Right cardiac atrium (tissue), 5 donors: ENCODE results near the gene UBA7. TPM values are rescaled to one million over a fixed set of nuclear protein-coding genes. Genes with fewer than 3 reads are reported as not detected.

ENCODE experiments used
- ATAC-seq, 2 donors: fragments of 200-7000 bp; cut with Tn5 transposase; one replicate each; pipeline versions ENCODE4 v1.8.0 to v1.9.1; 2020; ENCODE audit warnings: moderate library complexity in 2 of 2, mild to moderate bottlenecking in 1 of 2
- DNase-seq, 3 donors: peaks; one replicate each; pipeline ENCODE4 v3.0.0-alpha.2; 2020
- H3K27ac ChIP-seq: one replicate; pipeline ENCODE4 v1.5.1; 2013; ENCODE audit warnings: mild to moderate bottlenecking, low read length, control low read depth, moderate library complexity
- H3K27me3 ChIP-seq: one replicate; pipeline ENCODE4 v1.6.1; 2013; ENCODE audit not compliant: control insufficient read depth, insufficient read depth
- H3K4me1 ChIP-seq: one replicate; pipeline ENCODE4 v1.6.1; 2013; ENCODE audit warnings: low read length; ENCODE audit not compliant: control insufficient read depth, insufficient read depth
- H3K4me3 ChIP-seq: one replicate; pipeline ENCODE4 v1.5.1; 2013; ENCODE audit warnings: low read length, control low read depth
- H3K9me3 ChIP-seq: one replicate; pipeline ENCODE4 v1.6.1; 2013; ENCODE audit warnings: low read length; ENCODE audit not compliant: control insufficient read depth
- WGBS: extraction: QIAGEN DNeasy Blood & Tissue Kit; methylation state at CpG from one replicate; pipeline ENCODE4 v1.1.7; 2013; 5-methylcytosine and 5-hydroxymethylcytosine counted together
- intact Hi-C, 4 donors: fragments of 100-400 bp; cut with DNase I; formaldehyde crosslinking; loops; one replicate each; pipeline versions ENCODE4 v1.11.0 to v1.14.0; 2022 to 2023
- long read RNA-seq, 4 donors: library from polyadenylated mRNA; unstranded; transcript quantifications; one replicate each; pipeline ENCODE4 v2.0.0, GENCODE V29; 2020 to 2021
- polyA plus RNA-seq: library from polyadenylated mRNA; stranded (reverse); fragments of 200-250 nt; gene quantifications from one replicate; pipeline ENCODE4 v1.2.3, GENCODE V29; 2013
- total RNA-seq, 4 donors: library from RNA; stranded (reverse); fragmentation: NEBNext Ultra II Directional; extraction: Animal tissue kit (Norgen Biotek cat#: 25700); gene quantifications; one replicate each; pipeline ENCODE4 v1.2.1, GENCODE V29; 2021
- donor health status: healthy with polysubstance abuse.
- donor health status: DM: no; HTN: yes; CAD: no.
- donor health status: DM: no; HTN: no; CAD: no.
- donor health status: DM: no; HTN: yes; CAD: no; lungs with severe emphysema.
- donor health status: DM: yes; HTN: yes; CAD: no.

UBA7 gene, protein sequence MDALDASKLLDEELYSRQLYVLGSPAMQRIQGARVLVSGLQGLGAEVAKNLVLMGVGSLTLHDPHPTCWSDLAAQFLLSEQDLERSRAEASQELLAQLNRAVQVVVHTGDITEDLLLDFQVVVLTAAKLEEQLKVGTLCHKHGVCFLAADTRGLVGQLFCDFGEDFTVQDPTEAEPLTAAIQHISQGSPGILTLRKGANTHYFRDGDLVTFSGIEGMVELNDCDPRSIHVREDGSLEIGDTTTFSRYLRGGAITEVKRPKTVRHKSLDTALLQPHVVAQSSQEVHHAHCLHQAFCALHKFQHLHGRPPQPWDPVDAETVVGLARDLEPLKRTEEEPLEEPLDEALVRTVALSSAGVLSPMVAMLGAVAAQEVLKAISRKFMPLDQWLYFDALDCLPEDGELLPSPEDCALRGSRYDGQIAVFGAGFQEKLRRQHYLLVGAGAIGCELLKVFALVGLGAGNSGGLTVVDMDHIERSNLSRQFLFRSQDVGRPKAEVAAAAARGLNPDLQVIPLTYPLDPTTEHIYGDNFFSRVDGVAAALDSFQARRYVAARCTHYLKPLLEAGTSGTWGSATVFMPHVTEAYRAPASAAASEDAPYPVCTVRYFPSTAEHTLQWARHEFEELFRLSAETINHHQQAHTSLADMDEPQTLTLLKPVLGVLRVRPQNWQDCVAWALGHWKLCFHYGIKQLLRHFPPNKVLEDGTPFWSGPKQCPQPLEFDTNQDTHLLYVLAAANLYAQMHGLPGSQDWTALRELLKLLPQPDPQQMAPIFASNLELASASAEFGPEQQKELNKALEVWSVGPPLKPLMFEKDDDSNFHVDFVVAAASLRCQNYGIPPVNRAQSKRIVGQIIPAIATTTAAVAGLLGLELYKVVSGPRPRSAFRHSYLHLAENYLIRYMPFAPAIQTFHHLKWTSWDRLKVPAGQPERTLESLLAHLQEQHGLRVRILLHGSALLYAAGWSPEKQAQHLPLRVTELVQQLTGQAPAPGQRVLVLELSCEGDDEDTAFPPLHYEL
- total RNA-seq (10 to 100 TPM; 25.5 to 40.5 (median 38.2) TPM), polyA plus RNA-seq (25.1 TPM)
- long read RNA-seq, donor 1, partial matches to known transcripts, result 14 of 30 reads
- long read RNA-seq, donor 1, other reads (novel, unspliced or antisense), result 13 of 30 reads
- long read RNA-seq, donor 2, transcript UBA7-201 (24 exons, 3,299 nt), result major isoform, 5 of 17 reads
- long read RNA-seq, donor 2, partial matches to known transcripts, result 2 of 17 reads
- long read RNA-seq, donor 2, other reads (novel, unspliced or antisense), result 10 of 17 reads
- long read RNA-seq, donor 3, partial matches to known transcripts, result 11 of 32 reads
- long read RNA-seq, donor 3, other reads (novel, unspliced or antisense), result 17 of 32 reads
- long read RNA-seq, donor 4, partial matches to known transcripts, result 3 of 22 reads
- long read RNA-seq, donor 4, other reads (novel, unspliced or antisense), result 15 of 22 reads

GRCh38 chr3:49813497-49814174 lies at the start of gene UBA7:
Gene UBA7 (minus strand): TSS chr3:49813953. CDS start chr3:49813787, 166 bp downstream.
- peak; percentile 91 to 93 for ATAC-seq
- Histone ChIP-seq H3K4me3 (peak within 1 kb of the TSS; percentile 49), H3K27me3 (no peaks in the 10 kb centered on the region), H3K27ac (peak within 1 kb of the TSS; percentile 91), H3K9me3 (no peaks in the 10 kb centered on the region), H3K4me1 (peaks cover 10% of the 10 kb centered on the region)
- 7% methylated on average over 9 of the region's 9 CpGs for WGBS
- DNase-seq, result peak; percentile 48 to 83 (median 74)
- intact Hi-C loops, result no loop called here

DNA sequence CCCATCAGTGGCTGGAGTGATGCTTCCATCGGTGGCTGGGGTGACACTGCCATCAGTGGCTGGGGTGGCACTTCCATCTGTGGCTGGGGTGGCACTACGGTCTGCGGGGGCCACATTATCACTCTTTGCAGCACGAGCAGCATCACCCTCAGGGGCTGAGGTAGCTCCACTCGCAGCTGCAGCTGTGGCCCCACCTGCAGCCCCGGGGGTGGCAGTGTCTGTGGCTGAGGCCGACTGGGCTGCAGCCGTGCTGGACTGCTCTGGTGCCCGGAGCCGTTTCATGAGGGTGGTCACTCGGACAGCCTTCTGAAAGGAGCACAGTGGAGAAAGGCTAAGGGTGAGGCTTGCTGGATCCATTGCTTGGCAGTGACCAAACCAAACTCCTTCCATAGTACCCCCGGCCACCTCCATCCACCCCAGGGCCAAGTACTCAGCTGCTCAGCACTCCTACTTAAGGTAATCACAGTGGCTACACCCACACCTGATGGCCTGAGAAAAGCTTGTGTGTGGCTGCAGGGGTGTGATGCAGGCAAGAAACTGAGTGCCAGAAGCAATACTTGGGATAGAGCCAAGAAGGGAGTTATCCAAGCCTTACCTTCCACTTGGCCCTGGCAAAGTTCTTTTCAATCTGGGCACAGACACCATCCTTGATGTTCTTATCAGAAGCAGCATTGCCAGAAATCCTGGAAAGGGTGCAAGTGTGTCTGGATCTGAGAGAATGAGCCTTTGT lies 46.0 kb upstream of the UBA7 start:
- H3K27ac ChIP-seq, result no peak overlapping the region
- DNase-seq (peak in 1 of 3 donors; percentile 7), ATAC-seq (no peak)
- no peaks in the 10 kb centered on the region for H3K4me1 ChIP-seq
- H3K4me3 ChIP-seq, result no peak overlapping the region
- no peaks in the 10 kb centered on the region for H3K9me3 ChIP-seq
- intact Hi-C loops, result no loop called here
- no peaks in the 10 kb centered on the region for H3K27me3 ChIP-seq
- WGBS, result 83% methylated on average over 12 of the region's 12 CpGs

DNA sequence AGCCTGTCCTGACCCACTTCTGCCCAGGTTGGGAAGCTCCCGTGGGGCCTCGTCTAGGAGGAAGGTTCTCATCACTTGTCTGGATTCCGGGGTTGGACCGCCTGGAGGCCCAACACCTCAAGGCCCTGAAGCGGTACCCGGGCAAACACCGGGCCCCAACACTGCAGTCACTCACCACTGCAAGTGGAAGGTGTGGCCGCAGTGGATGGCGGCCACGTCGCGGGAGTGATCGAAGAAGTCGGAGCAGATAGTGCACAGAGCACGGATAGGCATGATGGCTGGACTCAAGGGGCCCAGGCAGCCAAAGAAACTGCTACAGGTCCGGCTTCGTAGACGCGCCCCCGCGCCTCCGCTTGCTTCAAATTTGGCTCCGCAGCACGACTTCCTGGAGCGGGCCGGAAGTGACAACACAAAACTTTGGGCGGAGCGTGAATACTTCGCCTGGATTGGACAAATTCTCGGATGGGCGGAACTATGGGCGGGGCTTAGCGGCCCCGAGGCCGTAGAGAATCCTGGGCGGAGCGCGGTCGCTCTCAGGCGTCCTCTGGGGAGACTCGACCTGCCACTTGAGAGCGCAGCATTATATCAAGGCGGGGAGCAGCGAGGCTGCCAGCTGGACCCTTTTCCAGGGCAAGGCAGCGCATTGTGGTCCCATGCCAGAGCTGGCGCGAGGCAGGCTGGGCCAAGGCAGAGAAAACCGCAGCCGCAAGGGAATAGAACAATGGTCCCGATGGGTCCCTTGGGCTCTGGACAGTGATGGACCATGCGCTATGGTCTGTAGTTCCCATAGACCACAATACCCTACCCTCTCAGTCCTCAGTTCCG lies 42.6 kb upstream of the UBA7 start, which contains the start of gene TRAIP:
Gene TRAIP (minus strand): TSS at position 384 of the 825 bp plus-strand sequence. CDS start 111 bp downstream, at position 273.
- peak; percentile 94 to 97 (median 97) for DNase-seq
- no peaks in the 10 kb centered on the region for H3K9me3 ChIP-seq
- ATAC-seq, result peak; percentile 98 to 99
- no peaks in the 10 kb centered on the region for H3K27me3 ChIP-seq
- intact Hi-C loops, result no loop called here
- H3K27ac ChIP-seq, result peak within 1 kb of the TSS; percentile 82
- peak within 1 kb of the TSS; percentile 46 for H3K4me3 ChIP-seq
- no peaks in the 10 kb centered on the region for H3K4me1 ChIP-seq
- 2% methylated on average over 52 of the region's 52 CpGs for WGBS

DNA sequence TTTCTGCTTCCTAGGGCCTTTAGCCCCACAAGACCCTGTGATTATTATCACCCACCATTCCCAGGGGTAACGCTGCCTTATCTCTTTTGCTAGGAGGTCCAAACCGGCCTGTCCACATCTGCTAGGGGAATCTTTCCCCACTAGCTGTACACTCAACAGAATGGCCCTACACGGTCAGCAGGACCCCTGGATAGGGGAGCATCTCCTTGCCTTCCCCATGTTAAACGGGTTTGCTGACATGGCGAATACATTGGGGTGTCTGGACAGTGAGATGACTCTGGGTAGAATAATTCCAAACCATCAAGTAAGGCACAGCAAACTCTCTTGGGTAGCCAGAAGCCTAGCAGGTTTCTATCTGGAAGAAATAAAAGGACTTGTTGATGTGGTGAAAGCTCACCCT lies 41.9 kb upstream of the UBA7 start:
- no peak overlapping the region for H3K27ac ChIP-seq
- no peak for DNase-seq
- H3K4me3 ChIP-seq, result peak overlapping the region; percentile 46
- H3K27me3 ChIP-seq, result no peaks in the 10 kb centered on the region
- no peaks in the 10 kb centered on the region for H3K9me3 ChIP-seq
- H3K4me1 ChIP-seq, result no peaks in the 10 kb centered on the region
- intact Hi-C loops, result no loop called here
- 49% methylated on average over 5 of the region's 5 CpGs for WGBS
- ATAC-seq, result no peak

DNA sequence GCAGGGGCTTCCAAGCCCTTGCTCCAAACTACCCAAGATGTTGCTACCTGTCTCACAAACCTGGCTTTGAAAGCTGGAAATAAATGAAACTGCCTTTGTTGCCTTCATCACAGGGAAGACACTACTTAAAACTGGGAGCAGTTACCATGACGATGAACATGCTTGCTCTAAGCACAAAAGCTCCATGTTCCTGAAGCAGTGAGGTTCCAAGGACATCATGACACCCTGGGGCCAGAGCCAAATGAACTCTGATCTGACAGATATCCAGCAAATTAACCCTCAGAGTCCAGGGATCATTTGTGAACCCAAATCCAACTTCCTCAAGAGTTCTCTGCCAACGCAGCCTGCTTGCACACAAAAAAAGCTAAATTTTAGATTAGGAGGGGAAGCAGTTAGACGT lies 31.9 kb upstream of the UBA7 start:
- Histone ChIP-seq H3K27ac (no peak overlapping the region), H3K9me3 (no peaks in the 10 kb centered on the region), H3K4me1 (no peaks in the 10 kb centered on the region), H3K27me3 (no peaks in the 10 kb centered on the region), H3K4me3 (no peak overlapping the region)
- DNase-seq (no peak), ATAC-seq (no peak)
- 82% methylated on average over 3 of the region's 3 CpGs for WGBS
- intact Hi-C loops, result no loop called here

- Histone ChIP-seq H3K27ac (no peak overlapping the region), H3K4me1 (peaks cover 1% of the 10 kb centered on the region), H3K27me3 (no peaks in the 10 kb centered on the region), H3K9me3 (no peaks in the 10 kb centered on the region), H3K4me3 (no peak overlapping the region)
- DNase-seq, result no peak
- no peak for ATAC-seq
- intact Hi-C loops, result loop anchor here in 2 of 4 donors (5.0 kb wide), 2 partner anchors 42 to 63 kb away; partner anchors contain the start of gene INKA1 (in 1 of the 2)
- 89% methylated on average over 5 of the region's 5 CpGs for WGBS
These were observed 30.9 kb upstream of the UBA7 start for GRCh38 chr3:49844464-49845183.

DNA sequence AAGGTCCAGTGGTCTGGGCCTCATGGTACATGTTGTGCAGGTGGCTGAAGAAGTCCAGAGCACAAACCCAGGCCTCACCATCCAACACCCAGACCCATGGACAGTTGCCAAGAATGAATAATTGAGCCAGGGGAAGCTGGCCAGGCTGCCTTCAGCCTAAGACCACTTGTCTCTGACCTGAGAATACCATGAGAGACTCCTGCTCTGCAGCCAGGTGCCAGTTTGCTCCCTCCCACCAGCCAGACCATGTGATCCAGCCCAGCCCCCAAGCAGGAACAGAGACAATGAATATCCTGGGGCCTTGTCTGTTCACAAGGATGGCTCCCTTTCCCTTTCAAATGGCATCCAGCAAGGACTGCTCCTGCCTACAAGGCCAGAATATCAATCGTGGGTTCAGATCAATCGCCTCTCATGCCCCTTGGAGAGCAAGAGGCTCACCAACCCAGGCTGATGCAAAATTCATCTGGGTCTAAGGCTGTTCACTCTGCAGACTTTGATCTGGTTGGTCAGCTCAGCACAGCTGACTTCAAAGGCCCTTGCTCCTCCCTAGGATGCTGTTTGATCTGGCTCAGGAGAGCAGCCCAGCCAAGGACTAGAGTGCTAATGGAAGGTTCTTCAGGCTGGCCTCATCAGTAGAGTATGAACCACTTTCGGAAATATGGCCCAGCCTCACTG lies 29.2 kb upstream of the UBA7 start:
- ATAC-seq (no peak), DNase-seq (no peak)
- H3K4me1 ChIP-seq, result peaks cover 4% of the 10 kb centered on the region
- WGBS, result 93% methylated on average over 3 of the region's 3 CpGs
- intact Hi-C loops, result loop anchor here in 2 of 4 donors (5.0 kb wide), 2 partner anchors 41 to 64 kb away; partner anchors contain the start of gene INKA1 (in 1 of the 2)
- no peaks in the 10 kb centered on the region for H3K27me3 ChIP-seq
- no peak overlapping the region for H3K27ac ChIP-seq
- no peaks in the 10 kb centered on the region for H3K9me3 ChIP-seq
- H3K4me3 ChIP-seq, result no peak overlapping the region

DNA sequence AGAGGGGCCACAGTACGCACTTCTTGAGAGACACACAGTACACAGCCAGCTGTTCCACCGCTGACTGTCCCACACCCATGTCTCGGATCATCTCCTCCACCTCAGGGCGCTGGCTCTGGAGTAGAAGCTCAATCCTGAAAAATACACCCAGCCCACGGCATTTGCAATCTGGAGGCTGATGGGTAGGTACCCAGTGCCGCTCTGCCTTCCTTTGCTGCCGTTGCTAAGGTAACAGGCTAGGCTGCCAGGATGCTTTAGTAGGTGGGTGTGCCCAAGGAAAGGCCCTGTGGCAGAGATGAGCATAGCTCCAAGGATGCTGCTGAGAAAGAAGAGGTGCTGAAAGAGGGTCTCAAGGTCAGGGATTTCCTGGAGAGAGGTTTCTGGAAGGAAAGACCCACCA lies 28.1 kb upstream of the UBA7 start:
- 90% methylated on average over 7 of the region's 7 CpGs for WGBS
- Histone ChIP-seq H3K9me3 (no peaks in the 10 kb centered on the region), H3K4me1 (peaks cover 4% of the 10 kb centered on the region), H3K4me3 (no peak overlapping the region), H3K27ac (no peak overlapping the region), H3K27me3 (no peaks in the 10 kb centered on the region)
- DNase-seq, result no peak
- intact Hi-C loops, result loop anchor here in 2 of 4 donors (5.0 kb wide), 2 partner anchors 40 to 65 kb away; partner anchors contain the start of gene INKA1 (in 1 of the 2)
- ATAC-seq, result no peak
